ENCODE measurements around the gene LTN1.

LTN1 gene

DNA sequence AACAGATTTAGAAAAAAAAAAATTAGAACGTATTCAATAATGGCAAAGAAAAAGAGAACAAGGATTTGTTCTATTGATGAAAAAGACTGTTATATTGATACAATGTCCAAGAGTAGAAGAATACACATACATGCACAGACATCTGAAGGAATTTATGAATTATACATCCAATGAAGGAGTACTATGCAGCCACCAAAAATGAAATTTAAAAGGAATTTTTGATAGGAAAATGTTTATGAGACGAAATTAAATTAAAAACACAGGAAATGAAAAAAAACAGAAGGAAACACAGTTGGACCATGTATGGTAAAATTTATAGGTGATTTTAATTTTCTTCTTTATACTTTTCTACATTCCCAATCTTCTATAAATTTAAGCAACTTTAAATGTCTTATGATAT is 110.3 kb downstream of the LTN1 start:
- no peak for DNase-seq (ENCODE audit: low read depth)

All from T follicular helper cell (primary cell).